ENCODE data around the gene CMIP.

DNA sequence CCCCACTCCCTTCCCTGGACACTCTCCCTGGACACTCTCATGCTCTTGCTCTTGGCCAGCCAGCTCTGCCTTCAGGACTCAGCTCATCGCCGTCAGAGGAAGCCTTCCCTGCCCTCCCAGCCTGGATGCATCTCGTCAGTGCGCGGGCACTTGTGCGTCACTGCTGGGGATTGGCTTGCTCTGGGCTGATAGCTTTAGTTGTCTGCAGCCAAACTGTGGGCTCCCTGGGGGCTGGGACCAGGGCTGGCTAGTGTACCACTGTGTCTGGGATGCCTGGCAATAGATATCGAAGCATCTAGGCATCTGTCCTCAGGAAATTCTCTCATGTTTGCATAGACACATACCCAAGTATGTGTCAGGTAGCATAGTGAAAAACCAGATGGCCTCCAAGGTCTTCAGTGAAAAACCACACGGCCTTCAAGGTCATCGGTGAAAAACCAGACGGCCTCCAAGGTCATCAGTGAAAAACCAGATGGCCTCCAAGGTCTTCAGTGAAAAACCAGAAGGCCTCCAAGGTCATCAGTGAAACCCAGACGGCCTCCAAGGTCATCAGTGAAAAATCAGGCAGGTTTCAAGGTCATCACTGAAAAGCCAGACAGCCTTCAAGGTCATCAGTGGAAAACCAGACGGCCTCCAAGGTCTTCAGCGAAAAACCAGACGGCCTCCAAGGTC is 72.0 kb downstream of the CMIP start:
- TF ChIP-seq, protein P1, sequence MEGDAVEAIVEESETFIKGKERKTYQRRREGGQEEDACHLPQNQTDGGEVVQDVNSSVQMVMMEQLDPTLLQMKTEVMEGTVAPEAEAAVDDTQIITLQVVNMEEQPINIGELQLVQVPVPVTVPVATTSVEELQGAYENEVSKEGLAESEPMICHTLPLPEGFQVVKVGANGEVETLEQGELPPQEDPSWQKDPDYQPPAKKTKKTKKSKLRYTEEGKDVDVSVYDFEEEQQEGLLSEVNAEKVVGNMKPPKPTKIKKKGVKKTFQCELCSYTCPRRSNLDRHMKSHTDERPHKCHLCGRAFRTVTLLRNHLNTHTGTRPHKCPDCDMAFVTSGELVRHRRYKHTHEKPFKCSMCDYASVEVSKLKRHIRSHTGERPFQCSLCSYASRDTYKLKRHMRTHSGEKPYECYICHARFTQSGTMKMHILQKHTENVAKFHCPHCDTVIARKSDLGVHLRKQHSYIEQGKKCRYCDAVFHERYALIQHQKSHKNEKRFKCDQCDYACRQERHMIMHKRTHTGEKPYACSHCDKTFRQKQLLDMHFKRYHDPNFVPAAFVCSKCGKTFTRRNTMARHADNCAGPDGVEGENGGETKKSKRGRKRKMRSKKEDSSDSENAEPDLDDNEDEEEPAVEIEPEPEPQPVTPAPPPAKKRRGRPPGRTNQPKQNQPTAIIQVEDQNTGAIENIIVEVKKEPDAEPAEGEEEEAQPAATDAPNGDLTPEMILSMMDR (IDR thresholded peaks at IDR 0.05) = no peak
- no peak for TF ChIP-seq POLR2A (IDR thresholded peaks at IDR 0.05)

Data from thyroid gland (tissue), 4 donors.